WTC11 (cell line): ENCODE data around the gene MACF1. TPM values are rescaled to one million over a fixed set of nuclear protein-coding genes. Genes with fewer than 3 reads are reported as not detected.

Source experiments
- ATAC-seq: fragments of 200-7000 bp; cut with Tn5 transposase; 2 replicates; pipeline ENCODE4 v1.10.0; 2021; ENCODE audit warnings: mild to moderate bottlenecking, moderate library complexity
- CTCF ChIA-PET: fragments of 300-600 bp; sonication (Branson Sonifier 250); formaldehyde crosslinking; loops from one replicate; lab custom pipeline; 2021; ENCODE audit warnings: antibody characterized with exemption; lab: Charles Lee
- POLR2A ChIA-PET: fragments of 350-600 bp; sonication (Branson Sonifier 250); formaldehyde crosslinking; loops from one replicate; lab custom pipeline; 2021; ENCODE audit warnings: antibody characterized with exemption; lab: Charles Lee
- DNase-seq: peaks from one replicate; pipeline ENCODE4 v3.0.0; 2021; ENCODE audit warnings: low spot score
- H3K27ac Mint-ChIP-seq: 2 replicates; pipeline ENCODE4 v1.8.0; 2021; ENCODE audit warnings: mixed read lengths
- H3K27me3 Mint-ChIP-seq: 2 replicates; pipeline ENCODE4 v1.8.0; 2021; ENCODE audit warnings: low read depth, mild to moderate bottlenecking, moderate library complexity, mixed read lengths
- H3K36me3 Mint-ChIP-seq: 2 replicates; pipeline ENCODE4 v1.8.0; 2021; ENCODE audit warnings: mixed read lengths
- H3K4me1 Mint-ChIP-seq: 2 replicates; pipeline ENCODE4 v1.8.0; 2022; ENCODE audit warnings: mixed read lengths
- H3K4me3 Mint-ChIP-seq: 2 replicates; pipeline ENCODE4 v1.8.0; 2021; ENCODE audit warnings: mild to moderate bottlenecking, moderate library complexity, mixed read lengths
- H3K9me3 Mint-ChIP-seq: 2 replicates; pipeline ENCODE4 v1.8.0; 2021; ENCODE audit warnings: mixed read lengths
- CDX4 ChIP-seq: fragments of 250-450 bp; sonication (Bioruptor Pico); IDR thresholded peaks from 2 replicates; pipeline ENCODE4 v1.9.0; 2021; ENCODE audit warnings: moderate library complexity, mild to moderate bottlenecking, inconsistent platforms, borderline replicate concordance
- CREM ChIP-seq: sonication (generic); formaldehyde crosslinking; IDR thresholded peaks from 2 replicates; pipeline ENCODE4 v1.8.1; 2022; ENCODE audit warnings: mild to moderate bottlenecking, missing genetic modification reagents, moderate library complexity
- FOXJ3 ChIP-seq: sonication (generic); formaldehyde crosslinking; IDR thresholded peaks from 2 replicates; pipeline ENCODE4 v1.9.0; 2021; ENCODE audit warnings: missing genetic modification reagents, mild to moderate bottlenecking, borderline replicate concordance
- HMGXB4 ChIP-seq: sonication (generic); formaldehyde crosslinking; IDR thresholded peaks from 2 replicates; pipeline ENCODE4 v1.8.1; 2023; ENCODE audit warnings: mild to moderate bottlenecking, moderate library complexity, missing genetic modification reagents
- KAT7 ChIP-seq: sonication (generic); formaldehyde crosslinking; IDR thresholded peaks from 2 replicates; pipeline ENCODE4 v1.8.1; 2023; ENCODE audit warnings: missing genetic modification reagents, mild to moderate bottlenecking, borderline replicate concordance
- NFE2L1 ChIP-seq: sonication (generic); formaldehyde crosslinking; IDR thresholded peaks from 2 replicates; pipeline ENCODE4 v1.8.1; 2023; ENCODE audit warnings: missing genetic modification reagents
- NR3C1 ChIP-seq: sonication (generic); formaldehyde crosslinking; conservative IDR thresholded peaks from 2 replicates; pipeline ENCODE4 v1.8.1; 2023; ENCODE audit warnings: low read depth, mild to moderate bottlenecking, missing genetic modification reagents
- SOX15 ChIP-seq: fragments of 250-450 bp; sonication (Bioruptor Pico); IDR thresholded peaks from 2 replicates; pipeline ENCODE4 v1.9.0; 2021; ENCODE audit warnings: mild to moderate bottlenecking
- STAT6 ChIP-seq: sonication (generic); formaldehyde crosslinking; conservative IDR thresholded peaks from 2 replicates; pipeline ENCODE4 v1.8.1; 2023; ENCODE audit warnings: mild to moderate bottlenecking, low read depth, missing genetic modification reagents, moderate library complexity
- TP53 ChIP-seq: sonication (generic); formaldehyde crosslinking; IDR thresholded peaks from 2 replicates; pipeline ENCODE4 v1.8.1; 2023; ENCODE audit warnings: mild to moderate bottlenecking, missing genetic modification reagents
- ZBTB43 ChIP-seq: sonication (generic); formaldehyde crosslinking; IDR thresholded peaks from 2 replicates; pipeline ENCODE4 v1.8.1; 2023; ENCODE audit warnings: mild to moderate bottlenecking, missing genetic modification reagents
- ZNF232 ChIP-seq: sonication (generic); formaldehyde crosslinking; IDR thresholded peaks from 2 replicates; pipeline ENCODE4 v1.8.0; 2022; ENCODE audit warnings: mild to moderate bottlenecking, missing genetic modification reagents
- ZNF396 ChIP-seq: fragments of 250-450 bp; sonication (Bioruptor Pico); IDR thresholded peaks from 2 replicates; pipeline ENCODE4 v1.8.0; 2021; ENCODE audit warnings: mild to moderate bottlenecking, moderate library complexity, borderline replicate concordance
- ZNF425 ChIP-seq: fragments of 250-450 bp; sonication (Bioruptor Pico); conservative IDR thresholded peaks from 2 replicates; pipeline ENCODE4 v1.9.0; 2021; ENCODE audit warnings: mild to moderate bottlenecking
- ZNF671 ChIP-seq: fragments of 250-450 bp; sonication (Bioruptor Pico); IDR thresholded peaks from 2 replicates; pipeline ENCODE4 v1.8.0; 2021; ENCODE audit warnings: mild to moderate bottlenecking
- total RNA-seq: library from RNA; stranded (reverse); gene quantifications from 3 replicates; pipeline ENCODE4 v1.2.3, GENCODE V29; 2021
- TF ChIP-seq, protein P1 (sequence below): fragments of 250-450 bp; sonication (Bioruptor Pico); IDR thresholded peaks from 2 replicates; pipeline ENCODE4 v1.8.0; 2021; ENCODE audit warnings: mild to moderate bottlenecking
- TF ChIP-seq, protein P2 (sequence below): sonication (generic); formaldehyde crosslinking; IDR thresholded peaks from 2 replicates; pipeline ENCODE4 v1.8.1; 2023; ENCODE audit warnings: mild to moderate bottlenecking, missing genetic modification reagents, moderate library complexity
- TF ChIP-seq, protein P3 (sequence below): sonication (generic); formaldehyde crosslinking; IDR thresholded peaks from 2 replicates; pipeline ENCODE4 v1.8.0; 2023; ENCODE audit warnings: mild to moderate bottlenecking, missing genetic modification reagents

Gene MACF1
- total RNA-seq, 1 experiment from 2014 or later, result 327 TPM

GRCh38 chr1:39434797-39435395 lies 230.4 kb downstream of the MACF1 start (continued):
- TF ChIP-seq ZBTB43 (no peak), ZNF396 (CRISPR knock-in tag) (no peak), ZNF671 (CRISPR knock-in tag) (no peak)

DNA sequence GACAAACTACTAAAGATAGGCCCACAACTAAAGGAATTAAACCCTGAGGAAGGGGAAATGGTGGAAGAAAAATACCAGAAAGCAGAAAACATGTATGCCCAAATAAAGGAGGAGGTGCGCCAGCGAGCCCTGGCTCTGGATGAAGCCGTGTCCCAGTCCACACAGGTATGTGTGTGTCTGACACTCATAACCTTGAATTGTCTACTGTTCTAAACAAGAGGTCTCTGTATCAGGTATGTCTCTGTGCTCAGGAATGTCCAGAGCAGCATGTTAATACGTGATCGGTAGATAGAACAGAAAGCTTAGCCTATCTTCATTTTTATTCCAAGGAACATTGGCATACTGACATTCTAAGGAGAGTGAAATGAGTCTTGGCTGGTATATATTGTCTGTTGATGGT lies 231.1 kb downstream of the MACF1 start:
- Mint-ChIP-seq H3K4me3 (no peak overlapping the region), H3K27me3 (no peaks in the 10 kb centered on the region; the same call in 1 of the 2 replicates), H3K9me3 (no peaks in the 10 kb centered on the region), H3K27ac (no peak overlapping the region), H3K4me1 (no peaks in the 10 kb centered on the region), H3K36me3 (peaks cover 79% of the 10 kb centered on the region)
- DNase-seq (no peak), ATAC-seq (no peak)
- POLR2A ChIA-PET, result no interaction called here
- CTCF ChIA-PET, result no interaction called here
- TF ChIP-seq ZNF232 (CRISPR knock-in tag) (no peak), NFE2L1 (no peak), STAT6 (CRISPR knock-in tag) (no peak), CDX4 (CRISPR knock-in tag) (no peak), CREM (CRISPR knock-in tag) (no peak), SOX15 (CRISPR knock-in tag) (no peak), NR3C1 (CRISPR knock-in tag) (no peak), ZNF425 (CRISPR knock-in tag) (no peak), KAT7 (no peak), TP53 (no peak), HMGXB4 (CRISPR knock-in tag) (no peak), FOXJ3 (CRISPR knock-in tag) (no peak)
- TF ChIP-seq, protein P1, sequence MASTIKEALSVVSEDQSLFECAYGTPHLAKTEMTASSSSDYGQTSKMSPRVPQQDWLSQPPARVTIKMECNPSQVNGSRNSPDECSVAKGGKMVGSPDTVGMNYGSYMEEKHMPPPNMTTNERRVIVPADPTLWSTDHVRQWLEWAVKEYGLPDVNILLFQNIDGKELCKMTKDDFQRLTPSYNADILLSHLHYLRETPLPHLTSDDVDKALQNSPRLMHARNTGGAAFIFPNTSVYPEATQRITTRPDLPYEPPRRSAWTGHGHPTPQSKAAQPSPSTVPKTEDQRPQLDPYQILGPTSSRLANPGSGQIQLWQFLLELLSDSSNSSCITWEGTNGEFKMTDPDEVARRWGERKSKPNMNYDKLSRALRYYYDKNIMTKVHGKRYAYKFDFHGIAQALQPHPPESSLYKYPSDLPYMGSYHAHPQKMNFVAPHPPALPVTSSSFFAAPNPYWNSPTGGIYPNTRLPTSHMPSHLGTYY (CRISPR knock-in tag), result no peak
- TF ChIP-seq, protein P2, sequence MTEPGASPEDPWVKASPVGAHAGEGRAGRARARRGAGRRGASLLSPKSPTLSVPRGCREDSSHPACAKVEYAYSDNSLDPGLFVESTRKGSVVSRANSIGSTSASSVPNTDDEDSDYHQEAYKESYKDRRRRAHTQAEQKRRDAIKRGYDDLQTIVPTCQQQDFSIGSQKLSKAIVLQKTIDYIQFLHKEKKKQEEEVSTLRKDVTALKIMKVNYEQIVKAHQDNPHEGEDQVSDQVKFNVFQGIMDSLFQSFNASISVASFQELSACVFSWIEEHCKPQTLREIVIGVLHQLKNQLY (CRISPR knock-in tag), result no peak
- TF ChIP-seq, protein P3, sequence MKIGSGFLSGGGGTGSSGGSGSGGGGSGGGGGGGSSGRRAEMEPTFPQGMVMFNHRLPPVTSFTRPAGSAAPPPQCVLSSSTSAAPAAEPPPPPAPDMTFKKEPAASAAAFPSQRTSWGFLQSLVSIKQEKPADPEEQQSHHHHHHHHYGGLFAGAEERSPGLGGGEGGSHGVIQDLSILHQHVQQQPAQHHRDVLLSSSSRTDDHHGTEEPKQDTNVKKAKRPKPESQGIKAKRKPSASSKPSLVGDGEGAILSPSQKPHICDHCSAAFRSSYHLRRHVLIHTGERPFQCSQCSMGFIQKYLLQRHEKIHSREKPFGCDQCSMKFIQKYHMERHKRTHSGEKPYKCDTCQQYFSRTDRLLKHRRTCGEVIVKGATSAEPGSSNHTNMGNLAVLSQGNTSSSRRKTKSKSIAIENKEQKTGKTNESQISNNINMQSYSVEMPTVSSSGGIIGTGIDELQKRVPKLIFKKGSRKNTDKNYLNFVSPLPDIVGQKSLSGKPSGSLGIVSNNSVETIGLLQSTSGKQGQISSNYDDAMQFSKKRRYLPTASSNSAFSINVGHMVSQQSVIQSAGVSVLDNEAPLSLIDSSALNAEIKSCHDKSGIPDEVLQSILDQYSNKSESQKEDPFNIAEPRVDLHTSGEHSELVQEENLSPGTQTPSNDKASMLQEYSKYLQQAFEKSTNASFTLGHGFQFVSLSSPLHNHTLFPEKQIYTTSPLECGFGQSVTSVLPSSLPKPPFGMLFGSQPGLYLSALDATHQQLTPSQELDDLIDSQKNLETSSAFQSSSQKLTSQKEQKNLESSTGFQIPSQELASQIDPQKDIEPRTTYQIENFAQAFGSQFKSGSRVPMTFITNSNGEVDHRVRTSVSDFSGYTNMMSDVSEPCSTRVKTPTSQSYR, result no peak
